Activated T-helper 1 cell treated with anti-CD3 and anti-CD28 coated beads, Interleukin-12 subunit alpha, Interleukin-12 subunit beta, Interleukin-2, Interleukin-4 antibody, amounts not matched to agents 30 ng/mL and 10 ng/mL and 1 ng/mL, durations not matched to agents 14 hours and 24 hours and 36 hours (primary cell): Measurements from ENCODE around the gene LSAMP. TPM values are rescaled to one million over a fixed set of nuclear protein-coding genes. Genes with fewer than 3 reads are reported as not detected.

Source experiments
- DNase-seq: peaks from one replicate; pipeline ENCODE4 v3.0.0; 2021; ENCODE audit warnings: low spot score
- H3K27ac Mint-ChIP-seq: one replicate; pipeline ENCODE4 v1.8.0; 2021; ENCODE audit warnings: mild to moderate bottlenecking, mixed read lengths
- H3K27me3 Mint-ChIP-seq: one replicate; pipeline ENCODE4 v1.8.0; 2022; ENCODE audit warnings: mild to moderate bottlenecking, moderate library complexity, mixed read lengths; ENCODE audit not compliant: insufficient read depth
- H3K36me3 Mint-ChIP-seq: one replicate; pipeline ENCODE4 v1.8.0; 2021; ENCODE audit warnings: low read depth, mixed read lengths
- H3K4me1 Mint-ChIP-seq: one replicate; pipeline ENCODE4 v1.8.0; 2021; ENCODE audit warnings: low read depth, mixed read lengths
- H3K4me3 Mint-ChIP-seq: one replicate; pipeline ENCODE4 v1.8.0; 2021; ENCODE audit warnings: mild to moderate bottlenecking, moderate library complexity, mixed read lengths
- H3K9me3 Mint-ChIP-seq: one replicate; pipeline ENCODE4 v1.8.0; 2021; ENCODE audit warnings: mixed read lengths
- intact Hi-C: fragments of 100-400 bp; cut with micrococcal nuclease; formaldehyde crosslinking; loops from one replicate; pipeline ENCODE4 v1.15.1; 2024
- total RNA-seq: library from RNA; stranded (reverse); gene quantifications from 2 replicates; pipeline ENCODE4 v1.2.3, GENCODE V29; 2022

Gene LSAMP
- total RNA-seq, 1 donor from 2014 or later, result not detected

GRCh38 chr3:116445990-116446389 lies 703 bp upstream of the LSAMP start:
- no peaks in the 10 kb centered on the region for H3K4me1 Mint-ChIP-seq
- DNase-seq, result no peak
- H3K36me3 Mint-ChIP-seq, result no peaks in the 10 kb centered on the region
- H3K9me3 Mint-ChIP-seq, result no peaks in the 10 kb centered on the region
- intact Hi-C loops, result no loop called here
- H3K27ac Mint-ChIP-seq, result no peak overlapping the region
- peaks cover 8% of the 10 kb centered on the region for H3K27me3 Mint-ChIP-seq
- H3K4me3 Mint-ChIP-seq, result no peak overlapping the region

GRCh38 chr3:116444819-116445310 lies 422 bp downstream of the LSAMP start:
- no peaks in the 10 kb centered on the region for H3K4me1 Mint-ChIP-seq
- H3K9me3 Mint-ChIP-seq, result no peaks in the 10 kb centered on the region
- no peaks in the 10 kb centered on the region for H3K36me3 Mint-ChIP-seq
- intact Hi-C loops, result no loop called here
- no peak for DNase-seq
- H3K4me3 Mint-ChIP-seq, result no peak overlapping the region
- peaks cover 8% of the 10 kb centered on the region for H3K27me3 Mint-ChIP-seq
- no peak overlapping the region for H3K27ac Mint-ChIP-seq

DNA sequence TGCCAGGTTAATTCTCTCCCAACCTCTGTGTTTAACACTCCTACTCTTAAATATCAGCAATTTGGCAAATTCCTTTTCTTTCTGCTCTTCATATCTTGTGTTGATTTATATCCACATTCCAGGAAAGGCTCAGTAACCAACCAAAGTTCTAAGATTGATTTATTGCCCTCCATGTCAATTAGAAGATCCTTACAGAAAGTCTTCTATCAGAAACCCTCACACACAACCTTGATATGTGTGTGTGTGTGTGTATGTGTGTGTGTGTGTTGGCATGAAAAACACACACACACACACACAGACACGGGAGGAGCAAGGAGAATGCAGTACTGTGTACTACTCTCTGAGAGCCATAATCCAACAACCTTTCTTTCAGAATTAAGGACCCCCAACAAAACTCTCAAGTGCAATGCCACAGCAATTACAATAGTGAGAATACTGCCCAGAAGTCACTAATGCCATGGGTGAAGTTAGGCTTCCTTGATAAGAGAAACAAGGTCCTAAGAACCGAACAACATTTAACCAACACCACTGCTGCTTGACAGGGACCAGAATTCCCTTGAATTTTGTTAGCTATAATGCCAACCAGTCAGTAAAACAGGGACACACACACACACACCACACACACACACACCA lies 1.1 kb downstream of the LSAMP start:
- no peaks in the 10 kb centered on the region for H3K36me3 Mint-ChIP-seq
- peaks cover 8% of the 10 kb centered on the region for H3K27me3 Mint-ChIP-seq
- H3K4me3 Mint-ChIP-seq, result no peak overlapping the region
- H3K4me1 Mint-ChIP-seq, result no peaks in the 10 kb centered on the region
- intact Hi-C loops, result no loop called here
- no peak overlapping the region for H3K27ac Mint-ChIP-seq
- no peaks in the 10 kb centered on the region for H3K9me3 Mint-ChIP-seq
- no peak for DNase-seq

- H3K27me3 Mint-ChIP-seq, result peaks cover 8% of the 10 kb centered on the region
- H3K36me3 Mint-ChIP-seq, result no peaks in the 10 kb centered on the region
- H3K4me3 Mint-ChIP-seq, result no peak overlapping the region
- no peaks in the 10 kb centered on the region for H3K9me3 Mint-ChIP-seq
- no peak for DNase-seq
- no peak overlapping the region for H3K27ac Mint-ChIP-seq
- H3K4me1 Mint-ChIP-seq, result no peaks in the 10 kb centered on the region
- intact Hi-C loops, result no loop called here
These were observed 2.1 kb downstream of the LSAMP start for GRCh38 chr3:116443191-116443661.

GRCh38 chr3:116442331-116443021 lies 2.8 kb downstream of the LSAMP start:
- H3K27me3 Mint-ChIP-seq, result peaks cover 8% of the 10 kb centered on the region
- no peak overlapping the region for H3K27ac Mint-ChIP-seq
- no peaks in the 10 kb centered on the region for H3K4me1 Mint-ChIP-seq
- H3K4me3 Mint-ChIP-seq, result no peak overlapping the region
- H3K9me3 Mint-ChIP-seq, result no peaks in the 10 kb centered on the region
- DNase-seq, result no peak
- intact Hi-C loops, result no loop called here
- H3K36me3 Mint-ChIP-seq, result no peaks in the 10 kb centered on the region

DNA sequence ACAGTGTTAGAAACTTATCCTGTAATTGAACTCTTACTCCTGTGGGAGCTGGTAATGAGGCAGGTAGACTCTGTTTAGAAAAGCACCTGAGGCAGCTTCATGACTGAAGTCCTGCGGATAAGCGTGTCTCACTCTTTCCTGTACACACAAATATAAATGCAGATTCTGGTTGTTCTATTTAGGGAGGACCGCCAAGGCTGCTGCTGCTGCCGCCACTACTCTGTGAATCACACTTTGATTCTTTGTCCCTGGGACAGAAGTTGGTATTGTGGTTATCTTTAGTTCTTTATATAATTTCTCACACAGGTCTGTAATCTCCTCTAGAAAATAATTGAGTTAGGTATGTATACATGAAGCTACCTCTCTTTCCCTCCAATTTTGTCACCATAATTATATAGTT lies 3.6 kb downstream of the LSAMP start:
- Mint-ChIP-seq H3K4me3 (no peak overlapping the region), H3K27me3 (peaks cover 8% of the 10 kb centered on the region), H3K9me3 (no peaks in the 10 kb centered on the region), H3K36me3 (no peaks in the 10 kb centered on the region), H3K4me1 (no peaks in the 10 kb centered on the region), H3K27ac (no peak overlapping the region)
- intact Hi-C loops, result no loop called here
- DNase-seq, result no peak

- H3K9me3 Mint-ChIP-seq, result no peaks in the 10 kb centered on the region
- no peaks in the 10 kb centered on the region for H3K36me3 Mint-ChIP-seq
- intact Hi-C loops, result no loop called here
- H3K4me3 Mint-ChIP-seq, result no peak overlapping the region
- no peak for DNase-seq
- H3K27ac Mint-ChIP-seq, result no peak overlapping the region
- no peaks in the 10 kb centered on the region for H3K4me1 Mint-ChIP-seq
- H3K27me3 Mint-ChIP-seq, result no peaks in the 10 kb centered on the region
These were observed 5.1 kb downstream of the LSAMP start for GRCh38 chr3:116440196-116440595.

DNA sequence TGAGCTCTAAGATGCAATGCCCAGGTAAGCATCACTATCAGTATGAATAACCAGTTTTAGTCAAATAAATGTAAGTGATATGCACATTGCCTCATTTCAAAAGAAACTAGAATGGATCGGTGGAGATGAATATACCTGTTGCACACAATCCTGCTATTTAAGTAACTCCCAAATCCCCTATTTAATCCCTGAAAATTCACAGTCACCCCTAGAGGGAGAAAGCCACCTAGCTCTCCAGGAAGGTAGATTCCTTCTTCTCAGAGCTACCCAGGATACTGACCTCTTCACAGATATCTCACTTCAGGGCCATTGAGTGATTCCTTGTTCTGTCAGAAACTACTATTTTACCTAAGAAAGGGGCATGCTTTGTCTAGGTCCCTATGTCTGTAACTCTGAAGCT lies 11.7 kb downstream of the LSAMP start:
- Mint-ChIP-seq H3K4me1 (no peaks in the 10 kb centered on the region), H3K27me3 (no peaks in the 10 kb centered on the region), H3K4me3 (no peak overlapping the region), H3K36me3 (no peaks in the 10 kb centered on the region), H3K27ac (no peak overlapping the region), H3K9me3 (peaks cover 4% of the 10 kb centered on the region)
- DNase-seq, result no peak
- intact Hi-C loops, result no loop called here

DNA sequence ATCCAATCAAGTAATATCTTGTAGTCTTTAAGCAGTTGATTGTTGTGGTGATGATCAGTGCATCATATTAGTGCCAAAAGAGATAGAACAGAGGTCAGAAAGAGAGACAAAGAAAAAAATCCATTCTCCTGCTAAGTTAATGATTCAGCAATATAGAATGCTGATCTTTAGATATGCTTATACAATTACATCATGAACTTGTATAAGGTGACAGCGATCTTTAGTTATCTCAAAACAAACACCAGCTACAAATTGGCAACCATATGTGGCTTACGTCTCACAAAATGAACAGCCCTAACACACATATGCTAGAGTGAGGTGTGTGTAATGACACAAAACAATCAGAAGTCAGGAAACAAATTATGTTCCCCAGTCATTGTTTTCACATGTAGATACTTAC lies 12.5 kb downstream of the LSAMP start:
- no peak overlapping the region for H3K4me3 Mint-ChIP-seq
- H3K9me3 Mint-ChIP-seq, result peaks cover 6% of the 10 kb centered on the region
- no peaks in the 10 kb centered on the region for H3K4me1 Mint-ChIP-seq
- intact Hi-C loops, result no loop called here
- H3K36me3 Mint-ChIP-seq, result no peaks in the 10 kb centered on the region
- no peak for DNase-seq
- no peak overlapping the region for H3K27ac Mint-ChIP-seq
- H3K27me3 Mint-ChIP-seq, result no peaks in the 10 kb centered on the region

DNA sequence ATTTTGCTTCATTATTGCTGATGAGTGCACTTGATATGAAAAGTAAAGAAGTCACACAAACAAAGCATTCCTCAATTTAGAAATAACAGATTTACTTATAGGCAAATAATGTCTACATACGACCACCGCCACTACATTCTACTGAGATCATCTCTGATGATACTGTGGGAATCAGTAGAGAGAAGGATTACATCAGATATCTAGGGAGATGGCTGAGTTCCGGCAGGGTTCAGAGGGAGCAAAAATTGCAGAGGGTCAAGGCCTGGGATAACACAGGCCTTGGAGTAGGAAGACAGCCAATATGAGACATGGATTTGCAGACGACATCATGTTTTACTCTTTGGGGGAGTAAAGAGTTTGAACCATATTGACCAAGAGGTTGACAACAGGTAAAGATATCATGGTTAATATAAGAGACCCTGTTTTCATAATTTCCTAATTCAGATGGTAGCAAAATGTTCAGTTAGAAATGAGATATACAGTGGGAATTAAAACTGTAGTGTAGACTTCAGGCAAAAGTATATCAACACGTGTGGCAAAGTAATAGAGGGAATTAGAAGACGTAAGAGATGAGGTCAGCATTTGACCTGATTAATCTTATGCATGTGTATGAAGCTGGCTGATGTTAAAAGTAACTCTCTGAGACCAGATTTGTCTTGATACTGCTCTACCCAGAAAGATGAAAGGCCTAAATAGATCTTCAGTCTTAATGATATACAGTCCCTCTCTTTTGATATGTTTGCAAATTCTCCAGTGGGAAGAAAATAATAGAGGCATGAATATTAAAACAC lies 15.6 kb downstream of the LSAMP start:
- Mint-ChIP-seq H3K27me3 (no peaks in the 10 kb centered on the region), H3K9me3 (peaks cover 7% of the 10 kb centered on the region)

DNA sequence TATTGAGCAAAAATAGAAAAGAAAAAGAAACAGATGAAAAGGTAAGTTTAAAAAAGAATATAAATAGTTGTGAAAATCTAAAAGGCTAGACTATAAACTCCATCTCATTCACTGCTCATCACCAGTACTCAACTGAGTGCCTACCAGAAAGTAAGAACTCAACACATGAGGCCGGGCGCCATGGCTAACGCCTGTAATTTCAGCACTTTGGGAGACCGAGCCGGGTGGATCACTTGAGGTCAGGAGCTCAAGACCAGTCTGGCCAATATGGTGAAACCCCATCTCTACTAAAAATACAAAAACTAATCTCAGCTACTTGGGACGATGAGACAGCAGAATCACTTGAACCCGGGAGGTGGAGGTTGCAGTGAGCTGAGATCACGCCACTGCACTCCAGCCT lies 19.3 kb downstream of the LSAMP start:
- H3K27ac Mint-ChIP-seq, result no peak overlapping the region
- no peak for DNase-seq
- H3K4me3 Mint-ChIP-seq, result no peak overlapping the region
- H3K27me3 Mint-ChIP-seq, result no peaks in the 10 kb centered on the region
- H3K9me3 Mint-ChIP-seq, result peaks cover 3% of the 10 kb centered on the region
- intact Hi-C loops, result no loop called here
- H3K4me1 Mint-ChIP-seq, result no peaks in the 10 kb centered on the region
- no peaks in the 10 kb centered on the region for H3K36me3 Mint-ChIP-seq

More for the DNA sequence above, 15.6 kb downstream of the LSAMP start:
- no peak for DNase-seq
- Mint-ChIP-seq H3K4me3 (no peak overlapping the region), H3K27ac (no peak overlapping the region), H3K36me3 (no peaks in the 10 kb centered on the region), H3K4me1 (no peaks in the 10 kb centered on the region)
- intact Hi-C loops, result no loop called here

GRCh38 chr3:116425126-116425525 lies 20.2 kb downstream of the LSAMP start:
- no peak for DNase-seq
- Mint-ChIP-seq H3K36me3 (no peaks in the 10 kb centered on the region), H3K4me3 (no peak overlapping the region), H3K4me1 (no peaks in the 10 kb centered on the region), H3K27me3 (no peaks in the 10 kb centered on the region), H3K9me3 (peaks cover 3% of the 10 kb centered on the region), H3K27ac (no peak overlapping the region)
- intact Hi-C loops, result no loop called here

- Mint-ChIP-seq H3K27ac (no peak overlapping the region), H3K4me3 (no peak overlapping the region), H3K36me3 (no peaks in the 10 kb centered on the region), H3K27me3 (no peaks in the 10 kb centered on the region), H3K9me3 (peaks cover 8% of the 10 kb centered on the region), H3K4me1 (no peaks in the 10 kb centered on the region)
- DNase-seq, result no peak
- intact Hi-C loops, result no loop called here
These were observed 21.3 kb downstream of the LSAMP start for GRCh38 chr3:116423945-116424344.
